Femur (tissue), 1 donor: ENCODE data around the gene C1orf159.
A peak's percentile ranks its signal among the peaks of the same experiment; 100 is the strongest.

Experiments used
- DNase-seq: peaks from one replicate; pipeline ENCODE4 v3.0.0-alpha.2; 2017

Gene C1orf159

GRCh38 chr1:1090424-1091343, 25.2 kb downstream of the C1orf159 start:
- DNase-seq = peak; percentile 22

GRCh38 chr1:1089731-1090423, 26.0 kb downstream of the C1orf159 start:
- no peak for DNase-seq

- peak; percentile 16 for DNase-seq
Observed at GRCh38 chr1:1088801-1089680, 26.8 kb downstream of the C1orf159 start.

- no peak for DNase-seq
Observed at GRCh38 chr1:1088029-1088800, 27.7 kb downstream of the C1orf159 start.

- no peak for DNase-seq
Observed at GRCh38 chr1:1087351-1088028, 28.4 kb downstream of the C1orf159 start.

- no peak for DNase-seq
Observed at GRCh38 chr1:1086911-1087341, 29.0 kb downstream of the C1orf159 start.

GRCh38 chr1:1085911-1086841, 29.7 kb downstream of the C1orf159 start:
- DNase-seq = peak; percentile 17

GRCh38 chr1:1085171-1085841, 30.6 kb downstream of the C1orf159 start:
- no peak for DNase-seq

- DNase-seq = no peak
Observed at GRCh38 chr1:1084372-1085170, 31.3 kb downstream of the C1orf159 start.

GRCh38 chr1:1083416-1084371, 32.2 kb downstream of the C1orf159 start:
- DNase-seq = peak; percentile 16

GRCh38 chr1:1082776-1083415, 33.0 kb downstream of the C1orf159 start:
- peak; percentile 16 for DNase-seq

GRCh38 chr1:1082239-1082775, 33.6 kb downstream of the C1orf159 start:
- peak; percentile 16 for DNase-seq

GRCh38 chr1:1081311-1082238, 34.3 kb downstream of the C1orf159 start:
- peak; percentile 24 for DNase-seq

- DNase-seq = no peak
Observed at GRCh38 chr1:1080951-1081310, 35.0 kb downstream of the C1orf159 start.

GRCh38 chr1:1080122-1080757, 35.6 kb downstream of the C1orf159 start:
- peak; percentile 75 for DNase-seq
